ENCODE measurements around the gene TSKU.

DNA sequence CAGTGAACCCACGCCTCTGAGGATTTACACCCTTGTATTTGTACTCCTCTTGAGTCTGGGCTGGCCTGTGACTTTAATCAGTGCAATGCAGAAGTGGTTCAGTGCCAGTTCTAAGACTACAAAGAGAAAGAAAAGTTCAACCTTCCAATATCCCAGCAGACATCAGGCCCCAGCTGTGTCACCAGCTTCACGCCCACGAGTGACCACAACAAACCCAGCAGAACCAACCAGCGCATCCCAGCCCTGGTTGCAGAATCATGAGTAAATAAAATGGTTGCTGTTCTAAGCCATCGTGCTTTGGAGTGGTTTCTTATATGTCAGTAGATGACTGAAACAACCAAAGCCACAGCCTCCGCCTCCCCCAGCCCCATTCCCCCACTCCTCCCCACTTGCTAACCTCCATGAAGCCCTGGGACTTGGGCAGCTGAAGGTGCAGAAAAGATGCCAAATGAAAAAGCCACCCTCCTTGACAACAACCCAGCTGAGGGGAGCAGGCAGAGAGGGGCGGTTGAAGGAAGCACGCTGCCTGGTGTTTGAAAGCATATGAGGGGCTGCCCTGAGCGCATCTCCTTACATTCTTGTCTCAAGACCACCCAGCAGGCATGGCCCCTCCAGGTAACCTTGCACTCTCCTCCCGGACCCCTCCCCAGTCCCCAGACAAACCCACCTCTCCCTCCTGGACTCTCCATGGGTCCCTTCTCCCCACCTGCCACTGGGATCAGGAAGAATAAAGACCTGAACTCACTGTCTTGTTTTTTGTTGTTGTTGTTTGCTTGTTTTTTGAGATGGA, 20.9 kb downstream of the TSKU start:
- TF ChIP-seq, protein P1, sequence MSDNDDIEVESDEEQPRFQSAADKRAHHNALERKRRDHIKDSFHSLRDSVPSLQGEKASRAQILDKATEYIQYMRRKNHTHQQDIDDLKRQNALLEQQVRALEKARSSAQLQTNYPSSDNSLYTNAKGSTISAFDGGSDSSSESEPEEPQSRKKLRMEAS (IDR thresholded peaks at IDR 0.05; ENCODE audit: low read depth), result no peak
- no peak for TF ChIP-seq RXRA (IDR thresholded peaks at IDR 0.05; ENCODE audit: borderline replicate concordance, low read depth)
- no peak for TF ChIP-seq GATA2 (CRISPR knock-in tag; IDR thresholded peaks at IDR 0.05)
- TF ChIP-seq, protein P2, sequence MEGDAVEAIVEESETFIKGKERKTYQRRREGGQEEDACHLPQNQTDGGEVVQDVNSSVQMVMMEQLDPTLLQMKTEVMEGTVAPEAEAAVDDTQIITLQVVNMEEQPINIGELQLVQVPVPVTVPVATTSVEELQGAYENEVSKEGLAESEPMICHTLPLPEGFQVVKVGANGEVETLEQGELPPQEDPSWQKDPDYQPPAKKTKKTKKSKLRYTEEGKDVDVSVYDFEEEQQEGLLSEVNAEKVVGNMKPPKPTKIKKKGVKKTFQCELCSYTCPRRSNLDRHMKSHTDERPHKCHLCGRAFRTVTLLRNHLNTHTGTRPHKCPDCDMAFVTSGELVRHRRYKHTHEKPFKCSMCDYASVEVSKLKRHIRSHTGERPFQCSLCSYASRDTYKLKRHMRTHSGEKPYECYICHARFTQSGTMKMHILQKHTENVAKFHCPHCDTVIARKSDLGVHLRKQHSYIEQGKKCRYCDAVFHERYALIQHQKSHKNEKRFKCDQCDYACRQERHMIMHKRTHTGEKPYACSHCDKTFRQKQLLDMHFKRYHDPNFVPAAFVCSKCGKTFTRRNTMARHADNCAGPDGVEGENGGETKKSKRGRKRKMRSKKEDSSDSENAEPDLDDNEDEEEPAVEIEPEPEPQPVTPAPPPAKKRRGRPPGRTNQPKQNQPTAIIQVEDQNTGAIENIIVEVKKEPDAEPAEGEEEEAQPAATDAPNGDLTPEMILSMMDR (IDR thresholded peaks at IDR 0.05), result no peak

Data from SK-N-SH (cell line).